ENCODE measurements around the gene METAP2. TPM values are rescaled to one million over a fixed set of nuclear protein-coding genes. Genes with fewer than 3 reads are reported as not detected.

Gene METAP2
- total RNA-seq, 4 donors from 2014 or later = 58.8 to 83.0 (median 62.4) TPM

GRCh38 chr12:95504140-95504539, 30.2 kb downstream of the METAP2 start:
- Histone ChIP-seq H3K4me3 (no peak overlapping the region), H3K27me3 (no peaks in the 10 kb centered on the region), H3K4me1 (no peaks in the 10 kb centered on the region), H3K9me3 (no peaks in the 10 kb centered on the region), H3K36me3 (peaks cover 0 to 59% of the 10 kb centered on the region in 2 donors), H3K27ac (no peak overlapping the region)
- no peak for TF ChIP-seq POLR2A (IDR thresholded peaks at IDR 0.05)
- TF ChIP-seq CTCF (IDR thresholded peaks at IDR 0.05 in 4 of 5, conservative IDR thresholded peaks at IDR 0.05 in 1 of 5) = no peak
- no peak for ATAC-seq
- intact Hi-C loops (cut with DNase I; ENCODE audit: low total_unique reads) = no loop called here
- DNase-seq = no peak
- in situ Hi-C loops (cut with MboI; ENCODE audit: low sequenced_read_pairs in 4 of 4) = no loop called here

- peaks cover 0 to 51% of the 10 kb centered on the region in 2 donors for H3K36me3 ChIP-seq
- intact Hi-C loops (cut with DNase I; ENCODE audit: low total_unique reads) = no loop called here
- in situ Hi-C loops (cut with MboI; ENCODE audit: low sequenced_read_pairs in 4 of 4) = no loop called here
- ATAC-seq (no peak), DNase-seq (no peak)
- no peaks in the 10 kb centered on the region for H3K4me1 ChIP-seq
- H3K9me3 ChIP-seq = no peaks in the 10 kb centered on the region
- TF ChIP-seq POLR2A (IDR thresholded peaks at IDR 0.05) (no peak), CTCF (IDR thresholded peaks at IDR 0.05 in 4 of 5, conservative IDR thresholded peaks at IDR 0.05 in 1 of 5) (no peak)
- H3K4me3 ChIP-seq = no peak overlapping the region
- no peaks in the 10 kb centered on the region for H3K27me3 ChIP-seq
- no peak overlapping the region for H3K27ac ChIP-seq
These were observed 31.1 kb downstream of the METAP2 start for GRCh38 chr12:95505039-95505438.

GRCh38 chr12:95506707-95507523, 33.0 kb downstream of the METAP2 start:
- ATAC-seq = no peak
- no peak for DNase-seq
- Histone ChIP-seq H3K27ac (no peak overlapping the region), H3K4me1 (peaks cover 0 to 7% of the 10 kb centered on the region in 2 donors), H3K4me3 (no peak overlapping the region), H3K36me3 (peaks cover 0 to 66% of the 10 kb centered on the region in 2 donors), H3K27me3 (no peaks in the 10 kb centered on the region), H3K9me3 (no peaks in the 10 kb centered on the region)
- TF ChIP-seq POLR2A (IDR thresholded peaks at IDR 0.05) (no peak), CTCF (IDR thresholded peaks at IDR 0.05 in 4 of 5, conservative IDR thresholded peaks at IDR 0.05 in 1 of 5) (no peak)
- intact Hi-C loops (cut with DNase I; ENCODE audit: low total_unique reads) = no loop called here
- in situ Hi-C loops (cut with MboI; ENCODE audit: low sequenced_read_pairs in 4 of 4) = no loop called here

GRCh38 chr12:95509300-95509699, 35.3 kb downstream of the METAP2 start:
- no peak for ATAC-seq
- peaks cover 0 to 7% of the 10 kb centered on the region in 2 donors for H3K4me1 ChIP-seq
- no peaks in the 10 kb centered on the region for H3K9me3 ChIP-seq
- TF ChIP-seq CTCF (IDR thresholded peaks at IDR 0.05 in 4 of 5, conservative IDR thresholded peaks at IDR 0.05 in 1 of 5) = no peak
- H3K27ac ChIP-seq = no peak overlapping the region
- intact Hi-C loops (cut with DNase I; ENCODE audit: low total_unique reads) (no loop called here), in situ Hi-C loops (cut with MboI; ENCODE audit: low sequenced_read_pairs in 4 of 4) (no loop called here)
- H3K4me3 ChIP-seq = no peak overlapping the region
- H3K36me3 ChIP-seq = peaks cover 8 to 75% of the 10 kb centered on the region in 2 donors
- no peak for DNase-seq
- H3K27me3 ChIP-seq = no peaks in the 10 kb centered on the region
